ENCODE measurements around the gene PCDHGA3.
"Not testable (repeated sequence)": the region's sequence is repeated elsewhere in the genome, so short reads cannot be mapped to it uniquely, and the experiment has no call there.

Gene PCDHGA3

GRCh38 chr5:141374627-141375026 lies 31.0 kb downstream of the PCDHGA3 start:
- DNase-seq (ENCODE audit: extremely low spot score, insufficient read length, low read depth) (no peak), FAIRE-seq (no peak)

DNA sequence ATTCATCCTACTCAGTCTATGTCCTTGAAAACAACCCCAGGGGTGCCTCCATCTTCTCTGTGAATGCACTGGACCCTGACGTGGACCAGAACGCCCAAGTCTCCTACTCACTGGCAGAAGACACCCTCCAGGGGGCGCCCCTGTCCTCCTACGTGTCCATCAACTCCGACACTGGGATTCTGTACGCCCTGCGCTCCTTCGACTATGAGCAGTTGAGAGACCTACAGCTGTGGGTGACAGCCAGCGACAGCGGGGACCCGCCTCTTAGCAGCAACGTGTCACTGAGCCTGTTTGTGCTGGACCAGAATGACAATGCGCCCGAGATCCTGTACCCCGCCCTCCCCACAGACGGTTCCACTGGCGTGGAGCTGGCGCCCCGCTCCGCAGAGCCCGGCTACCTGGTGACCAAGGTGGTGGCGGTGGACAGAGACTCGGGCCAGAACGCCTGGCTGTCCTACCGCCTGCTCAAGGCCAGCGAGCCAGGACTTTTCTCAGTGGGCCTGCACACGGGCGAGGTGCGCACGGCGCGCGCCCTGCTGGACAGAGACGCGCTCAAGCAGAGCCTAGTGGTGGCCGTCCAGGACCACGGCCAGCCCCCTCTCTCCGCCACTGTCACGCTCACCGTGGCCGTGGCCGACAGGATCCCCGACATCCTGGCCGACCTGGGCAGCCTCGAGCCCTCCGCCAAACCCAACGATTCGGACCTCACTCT lies 32.0 kb downstream of the PCDHGA3 start:
- not testable (repeated sequence) for DNase-seq (ENCODE audit: extremely low spot score, insufficient read length, low read depth); FAIRE-seq

DNA sequence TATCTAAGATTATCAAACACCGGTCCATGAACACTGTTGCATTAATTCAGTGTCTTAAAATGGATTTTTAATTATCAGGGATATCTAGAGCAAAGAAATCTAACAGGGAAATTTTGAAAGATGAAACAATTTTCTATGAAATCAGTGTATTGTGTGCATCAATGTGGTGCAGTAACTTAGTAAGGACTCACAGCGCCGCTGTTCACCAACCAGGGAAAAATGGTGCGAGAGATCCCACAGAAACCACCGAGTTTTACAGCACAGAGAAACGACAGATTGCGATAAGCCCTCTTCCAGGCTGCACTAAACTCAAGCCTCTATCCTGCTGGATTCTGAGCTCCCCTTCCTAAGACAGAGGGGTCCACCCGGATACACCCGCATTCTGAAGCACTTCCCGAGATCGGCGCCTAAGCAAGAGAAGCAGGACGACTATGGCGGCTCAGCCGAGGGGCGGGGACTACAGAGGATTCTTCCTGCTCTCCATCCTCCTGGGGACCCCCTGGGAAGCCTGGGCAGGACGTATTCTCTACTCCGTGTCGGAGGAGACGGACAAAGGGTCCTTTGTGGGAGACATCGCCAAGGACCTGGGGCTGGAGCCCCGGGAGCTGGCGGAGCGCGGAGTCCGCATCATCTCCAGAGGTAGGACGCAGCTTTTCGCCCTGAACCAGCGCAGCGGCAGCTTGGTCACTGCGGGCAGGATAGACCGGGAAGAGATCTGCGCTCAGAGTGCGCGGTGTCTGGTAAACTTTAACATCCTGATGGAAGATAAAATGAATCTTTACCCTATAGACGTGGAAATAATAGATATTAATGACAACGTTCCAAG lies 39.1 kb downstream of the PCDHGA3 start, which contains the start of gene PCDHGA7:
Gene PCDHGA7 (plus strand): TSS at position 274 of the 826 bp plus-strand sequence. CDS start 158 bp downstream, at position 432.
- FAIRE-seq (no peak), DNase-seq (ENCODE audit: extremely low spot score, insufficient read length, low read depth) (no peak)

GRCh38 chr5:141383345-141383744 lies 39.7 kb downstream of the PCDHGA3 start:
- FAIRE-seq (no peak), DNase-seq (ENCODE audit: extremely low spot score, insufficient read length, low read depth) (no peak)

DNA sequence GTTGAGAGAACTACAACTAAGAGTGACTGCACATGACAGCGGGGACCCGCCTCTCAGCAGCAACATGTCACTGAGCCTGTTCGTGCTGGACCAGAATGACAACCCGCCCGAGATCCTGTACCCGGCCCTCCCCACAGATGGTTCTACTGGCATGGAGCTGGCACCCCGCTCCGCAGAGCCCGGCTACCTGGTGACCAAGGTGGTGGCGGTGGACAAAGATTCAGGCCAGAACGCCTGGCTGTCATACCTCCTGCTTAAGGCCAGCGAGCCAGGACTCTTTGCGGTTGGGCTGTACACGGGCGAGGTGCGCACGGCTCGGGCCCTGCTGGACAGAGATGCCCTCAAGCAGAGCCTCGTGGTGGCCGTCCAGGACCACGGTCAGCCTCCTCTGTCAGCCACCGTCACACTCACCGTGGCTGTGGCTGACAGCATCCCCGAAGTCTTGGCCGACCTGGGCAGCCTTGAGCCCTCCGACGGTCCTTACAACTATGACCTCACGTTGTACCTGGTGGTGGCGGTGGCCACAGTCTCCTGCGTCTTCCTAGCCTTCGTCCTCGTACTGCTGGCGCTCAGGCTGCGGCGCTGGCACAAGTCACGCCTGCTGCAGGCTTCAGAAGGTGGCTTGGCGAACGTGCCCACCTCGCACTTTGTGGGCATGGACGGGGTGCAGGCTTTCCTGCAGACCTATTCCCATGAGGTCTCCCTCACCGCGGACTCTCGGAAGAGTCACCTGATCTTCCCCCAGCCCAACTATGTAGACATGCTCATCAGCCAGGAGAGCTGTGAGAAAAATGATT lies 41.0 kb downstream of the PCDHGA3 start:
- no peak for DNase-seq (ENCODE audit: extremely low spot score, insufficient read length, low read depth)
- no peak for FAIRE-seq

DNA sequence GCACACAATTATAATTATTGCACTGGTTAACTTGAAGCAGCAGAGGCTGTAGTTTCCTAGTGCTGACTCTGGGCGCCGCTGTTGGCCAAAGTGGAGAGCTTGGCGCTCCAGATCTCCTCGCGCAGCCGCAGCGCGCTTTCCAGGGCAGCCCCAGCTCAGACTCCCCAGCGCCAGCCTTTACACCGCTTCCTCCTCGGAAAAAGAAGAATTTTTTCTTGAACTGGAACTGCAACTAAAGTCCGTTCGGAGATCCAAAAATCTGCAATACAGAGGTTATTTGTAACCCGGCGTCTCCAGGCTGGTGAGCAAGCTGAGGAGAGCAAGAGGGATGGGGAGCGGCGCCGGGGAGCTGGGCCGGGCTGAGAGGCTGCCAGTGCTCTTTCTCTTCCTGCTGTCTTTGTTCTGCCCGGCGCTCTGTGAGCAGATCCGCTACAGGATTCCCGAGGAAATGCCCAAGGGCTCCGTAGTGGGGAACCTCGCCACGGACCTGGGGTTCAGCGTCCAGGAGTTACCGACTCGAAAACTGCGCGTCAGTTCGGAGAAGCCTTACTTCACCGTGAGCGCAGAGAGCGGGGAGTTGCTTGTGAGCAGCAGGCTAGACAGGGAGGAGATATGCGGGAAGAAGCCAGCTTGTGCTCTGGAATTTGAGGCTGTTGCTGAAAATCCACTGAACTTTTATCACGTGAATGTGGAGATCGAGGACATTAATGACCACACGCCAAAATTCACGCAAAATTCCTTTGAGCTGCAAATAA lies 44.1 kb downstream of the PCDHGA3 start, which contains the start of gene PCDHGB4:
Gene PCDHGB4 (plus strand): TSS at position 142 of the 755 bp plus-strand sequence. CDS start 187 bp downstream, at position 329.
- peak; percentile 49 for FAIRE-seq
- DNase-seq (ENCODE audit: extremely low spot score, insufficient read length, low read depth) = not testable (repeated sequence)

DNA sequence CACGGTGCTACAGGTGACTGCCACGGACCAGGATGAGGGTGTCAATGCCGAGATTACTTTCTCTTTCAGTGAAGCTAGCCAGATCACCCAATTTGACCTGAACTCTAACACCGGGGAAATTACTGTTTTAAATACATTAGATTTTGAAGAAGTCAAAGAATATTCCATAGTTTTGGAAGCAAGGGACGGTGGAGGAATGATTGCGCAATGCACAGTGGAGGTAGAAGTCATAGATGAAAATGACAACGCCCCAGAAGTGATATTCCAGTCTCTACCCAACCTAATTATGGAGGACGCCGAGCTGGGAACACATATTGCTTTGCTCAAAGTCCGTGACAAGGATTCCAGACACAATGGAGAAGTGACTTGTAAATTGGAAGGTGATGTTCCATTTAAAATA lies 45.0 kb downstream of the PCDHGA3 start:
- no peak for FAIRE-seq

GRCh38 chr5:141389153-141390042 lies 45.8 kb downstream of the PCDHGA3 start:
- FAIRE-seq = no peak

More for the DNA sequence above, 45.0 kb downstream of the PCDHGA3 start:
- no peak for DNase-seq (ENCODE audit: extremely low spot score, insufficient read length, low read depth)

GRCh38 chr5:141392429-141393198 lies 49.0 kb downstream of the PCDHGA3 start, which contains the start of gene PCDHGA8:
PCDHGA8 (plus strand) TSS chr5:141392633; CDS start chr5:141392814, 181 bp downstream.
- DNase-seq (ENCODE audit: extremely low spot score, insufficient read length, low read depth) (no peak), FAIRE-seq (no peak)

More at GRCh38 chr5:141389153-141390042, 45.8 kb downstream of the PCDHGA3 start:
- DNase-seq (ENCODE audit: extremely low spot score, insufficient read length, low read depth) = no peak

- no peak for FAIRE-seq
- no peak for DNase-seq (ENCODE audit: extremely low spot score, insufficient read length, low read depth)
These were observed 49.6 kb downstream of the PCDHGA3 start for GRCh38 chr5:141393267-141393666.

DNA sequence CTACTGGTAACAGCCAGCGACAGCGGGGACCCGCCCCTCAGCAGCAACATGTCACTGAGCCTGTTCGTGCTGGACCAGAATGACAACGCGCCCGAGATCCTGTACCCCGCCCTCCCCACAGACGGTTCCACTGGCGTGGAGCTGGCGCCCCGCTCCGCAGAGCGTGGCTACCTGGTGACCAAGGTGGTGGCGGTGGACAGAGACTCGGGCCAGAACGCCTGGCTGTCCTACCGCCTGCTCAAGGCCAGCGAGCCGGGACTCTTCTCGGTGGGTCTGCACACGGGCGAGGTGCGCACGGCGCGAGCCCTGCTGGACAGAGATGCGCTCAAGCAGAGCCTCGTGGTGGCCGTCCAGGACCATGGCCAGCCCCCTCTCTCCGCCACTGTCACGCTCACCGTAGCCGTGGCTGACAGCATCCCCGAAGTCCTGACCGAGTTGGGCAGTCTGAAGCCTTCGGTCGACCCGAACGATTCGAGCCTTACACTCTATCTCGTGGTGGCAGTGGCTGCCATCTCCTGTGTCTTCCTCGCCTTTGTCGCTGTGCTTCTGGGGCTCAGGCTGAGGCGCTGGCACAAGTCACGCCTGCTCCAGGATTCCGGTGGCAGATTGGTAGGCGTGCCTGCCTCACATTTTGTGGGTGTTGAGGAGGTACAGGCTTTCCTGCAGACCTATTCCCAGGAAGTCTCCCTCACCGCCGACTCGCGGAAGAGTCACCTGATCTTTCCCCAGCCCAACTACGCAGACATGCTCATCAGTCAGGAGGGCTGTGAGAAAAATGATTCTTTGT lies 51.0 kb downstream of the PCDHGA3 start:
- FAIRE-seq; DNase-seq (ENCODE audit: extremely low spot score, insufficient read length, low read depth): not testable (repeated sequence)
